Activated naive CD8-positive, alpha-beta T cell treated with anti-CD3 and anti-CD28 coated beads, Interleukin-2, amount 50 U/mL, for 16 hours (primary cell): ENCODE data around the gene USP36.

ENCODE experiments used
- DNase-seq: peaks from one replicate; pipeline ENCODE4 v3.0.0-alpha.2; 2020; ENCODE audit warnings: low read depth, low spot score

The USP36 gene

DNA sequence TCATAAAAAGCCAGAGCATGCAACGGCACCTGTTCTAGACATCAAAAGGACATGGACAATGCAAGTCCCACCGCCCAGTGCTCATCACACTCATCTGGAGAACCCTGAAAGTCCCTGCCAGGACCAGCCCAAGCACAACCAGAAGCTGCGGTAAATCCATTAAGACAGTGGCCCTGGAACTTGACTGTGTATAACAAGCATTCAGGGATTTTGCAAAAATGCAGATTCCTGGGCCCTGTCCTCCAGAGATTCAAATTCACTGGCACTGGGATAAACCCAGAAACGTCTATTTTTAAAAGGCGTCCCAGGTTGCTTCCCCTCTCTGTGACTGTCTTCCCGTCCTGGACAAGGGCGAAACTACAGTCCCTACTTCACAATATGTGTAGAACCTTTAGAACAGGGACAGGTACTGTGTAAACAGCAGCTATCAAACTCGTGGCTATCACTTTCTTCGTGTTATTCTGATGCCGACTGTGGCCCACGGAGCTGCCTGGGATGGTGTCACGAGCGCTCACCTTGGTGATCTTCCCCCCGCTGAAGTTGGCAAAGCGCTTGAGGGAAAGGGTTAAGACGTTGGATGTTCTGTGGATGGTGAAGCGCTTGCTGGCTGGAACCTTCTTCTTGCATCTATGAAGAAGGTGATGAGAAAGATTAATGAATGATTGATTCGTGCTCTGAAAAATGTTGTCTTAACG is 22.3 kb downstream of the USP36 start:
- DNase-seq, result no peak

- no peak for DNase-seq
Measured at GRCh38 chr17:78817123-78817522, 23.5 kb downstream of the USP36 start.

DNA sequence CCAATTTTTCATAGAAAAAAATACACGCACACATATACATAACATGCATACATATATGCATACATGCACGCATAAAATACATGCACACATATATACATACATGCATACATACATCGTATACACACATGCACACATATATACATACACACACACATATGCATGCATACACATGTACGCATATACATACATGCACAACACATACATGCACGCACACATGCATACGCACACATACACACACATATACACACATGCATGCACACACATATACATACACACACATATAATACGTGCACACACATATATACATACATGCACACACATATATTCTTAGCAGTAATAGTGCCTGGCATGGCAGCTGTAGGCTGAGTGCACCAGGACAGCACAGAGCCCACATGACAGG is 24.9 kb downstream of the USP36 start:
- DNase-seq, result no peak

DNA sequence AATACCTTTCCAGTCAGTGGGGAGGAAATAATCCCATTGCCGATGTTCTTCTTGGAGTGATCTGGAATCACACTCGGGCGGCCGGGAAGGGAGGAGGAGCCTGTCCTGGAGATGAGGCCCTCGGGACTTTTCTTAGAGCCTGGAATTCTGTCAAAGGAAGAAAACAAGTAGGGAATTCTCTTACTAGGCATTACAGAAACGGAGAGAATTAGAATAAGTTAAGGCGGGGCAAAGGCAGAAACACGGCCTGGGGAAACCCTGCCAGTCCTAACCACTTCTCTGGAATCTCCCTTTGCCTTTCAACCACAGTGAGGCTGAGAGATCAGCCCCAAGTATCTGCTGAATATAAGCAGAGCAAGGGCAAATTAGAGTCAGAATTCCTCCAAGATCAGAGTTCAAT is 27.8 kb downstream of the USP36 start:
- no peak for DNase-seq

GRCh38 chr17:78808163-78808562 is 32.5 kb downstream of the USP36 start:
- DNase-seq, result no peak

GRCh38 chr17:78806451-78806850 is 34.2 kb downstream of the USP36 start:
- no peak for DNase-seq

- no peak for DNase-seq
Measured at GRCh38 chr17:78805301-78805700, 35.3 kb downstream of the USP36 start.

- DNase-seq, result no peak
Measured at GRCh38 chr17:78804777-78805176, 35.8 kb downstream of the USP36 start.

- no peak for DNase-seq
Measured at GRCh38 chr17:78803186-78803845, 37.3 kb downstream of the USP36 start.

- no peak for DNase-seq
Measured at GRCh38 chr17:78802459-78802858, 38.2 kb downstream of the USP36 start.

DNA sequence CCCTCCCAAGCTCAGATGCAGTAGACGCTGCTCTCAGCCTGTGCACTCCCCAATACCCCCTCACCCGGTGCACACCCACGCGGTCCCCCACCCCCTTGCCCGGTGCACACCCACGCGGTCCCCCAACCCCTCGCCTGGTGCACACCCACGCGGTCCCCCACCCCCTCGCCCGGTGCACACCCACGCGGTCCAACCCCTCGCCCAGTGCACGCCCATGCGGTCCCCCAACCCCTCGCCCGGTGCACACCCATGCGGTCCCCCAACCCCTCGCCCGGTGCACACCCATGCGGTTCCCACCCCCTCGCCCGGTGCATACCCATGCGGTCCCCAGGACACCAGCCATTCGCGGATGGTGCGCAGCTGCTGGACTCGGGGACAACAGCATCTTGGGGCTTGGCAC is 38.6 kb downstream of the USP36 start:
- no peak for DNase-seq

- no peak for DNase-seq
Measured at GRCh38 chr17:78800132-78800931, 40.3 kb downstream of the USP36 start.

GRCh38 chr17:78798695-78799559 is 41.7 kb downstream of the USP36 start:
- DNase-seq, result no peak

- no peak for DNase-seq
Measured at GRCh38 chr17:78797691-78798585, 42.7 kb downstream of the USP36 start.

GRCh38 chr17:78797213-78797612 is 43.4 kb downstream of the USP36 start:
- DNase-seq, result no peak

DNA sequence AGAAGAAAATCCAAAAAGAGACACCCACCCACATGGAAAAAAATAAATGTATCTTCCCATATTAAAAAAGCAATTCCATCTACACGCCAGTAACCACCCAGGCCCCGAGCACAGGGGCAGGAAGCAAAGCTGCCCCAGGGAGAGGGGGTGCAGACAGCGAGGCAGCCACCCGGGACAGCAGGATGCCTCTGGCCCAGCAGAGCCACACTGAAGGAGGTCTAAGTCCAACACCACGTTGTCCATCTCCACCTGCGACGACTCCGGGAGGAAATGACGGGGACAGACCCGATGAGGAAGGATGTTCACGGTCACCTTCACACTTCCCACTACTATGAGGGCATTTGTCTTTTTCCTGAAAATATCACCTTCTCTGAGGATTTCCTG is 44.1 kb downstream of the USP36 start:
- no peak for DNase-seq

DNA sequence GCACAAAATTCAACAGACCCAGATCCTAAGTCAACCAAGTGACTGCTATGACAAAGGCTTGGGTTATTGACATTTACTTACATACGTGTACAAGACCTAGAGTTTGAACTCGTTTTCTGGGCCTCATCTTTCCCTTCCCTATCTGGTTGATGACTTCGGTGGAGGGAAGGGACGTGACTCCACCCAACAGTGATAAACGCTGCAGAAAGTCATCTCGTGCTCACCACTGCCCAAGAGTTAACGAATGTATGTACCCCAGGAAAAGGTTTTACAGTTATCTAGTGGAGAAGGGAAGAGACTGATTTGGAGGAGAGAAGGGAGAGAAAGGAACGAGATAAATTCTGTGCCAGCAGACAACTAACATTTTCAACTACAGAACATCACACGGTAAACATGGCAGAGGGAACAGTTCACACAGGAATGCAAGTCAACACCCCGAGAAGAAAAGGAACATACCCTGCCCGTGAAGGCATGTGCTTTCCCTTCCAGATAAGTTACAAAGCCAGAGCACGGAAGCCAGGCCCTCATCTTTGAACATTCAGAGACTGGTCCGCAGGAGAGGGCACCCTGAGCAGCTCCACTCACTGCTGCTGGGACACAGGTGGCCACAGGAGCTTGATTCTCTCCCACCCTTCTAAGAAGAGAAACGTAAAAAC is 44.6 kb downstream of the USP36 start:
- DNase-seq, result no peak

DNA sequence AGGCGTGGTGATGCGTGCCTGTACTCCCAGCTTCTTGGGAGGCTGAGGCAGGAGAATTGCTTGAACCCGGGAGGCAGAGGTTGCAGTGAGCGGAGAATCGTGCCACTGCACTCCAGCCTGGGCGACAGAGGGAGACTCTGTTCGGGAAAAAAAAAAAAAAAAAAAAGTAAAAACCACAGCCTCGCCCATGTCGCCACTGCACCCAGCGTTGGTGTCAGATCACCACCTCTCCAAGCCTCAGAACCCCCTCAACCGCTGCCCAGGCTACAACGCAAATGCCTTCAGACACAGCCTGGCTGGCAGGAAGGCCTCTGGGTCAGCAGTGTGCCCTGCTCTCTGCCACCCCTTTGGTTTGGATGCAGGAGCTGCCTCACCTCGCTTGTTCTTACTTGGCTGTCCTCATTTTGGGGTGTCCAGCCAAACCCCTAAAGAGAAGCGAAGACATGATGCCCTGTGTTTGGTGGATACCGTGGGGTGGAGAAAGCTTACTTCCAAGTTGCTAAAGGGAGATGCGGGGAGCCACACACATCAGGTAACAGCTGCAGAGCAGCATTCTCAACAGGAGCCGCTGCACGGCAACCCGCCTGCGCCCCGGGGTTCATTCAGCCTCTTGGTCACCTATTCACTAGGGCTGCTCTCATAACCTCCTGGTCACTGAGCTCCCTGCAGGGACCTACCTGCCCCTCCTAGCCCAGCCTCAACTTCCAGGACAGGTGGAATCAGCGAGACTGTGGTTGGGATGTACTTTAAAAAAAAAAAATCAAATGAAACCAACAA is 45.6 kb downstream of the USP36 start:
- DNase-seq, result no peak

- DNase-seq, result no peak
Measured at GRCh38 chr17:78794399-78794798, 46.2 kb downstream of the USP36 start.
